Motor neuron (in vitro differentiated cells): ENCODE measurements around the gene PSMD12. TPM values are rescaled to one million over a fixed set of nuclear protein-coding genes. Genes with fewer than 3 reads are reported as not detected.

Source experiments
- ATAC-seq, 8 experiments: fragments of 200-7000 bp; cut with Tn5 transposase; replicated peaks in 6 of 8; 2 replicates each; pipeline ENCODE4 v1.8.0; 2021; ENCODE audit warnings: mild to moderate bottlenecking in 8 of 8, moderate library complexity in 8 of 8
- H3K27ac ChIP-seq, 2 donors: fragments of 250-450 bp; sonication (Bioruptor Pico); 2 replicates each; pipeline ENCODE4 v1.9.0; 2021; ENCODE audit warnings: antibody characterized with exemption in 2 of 2, mild to moderate bottlenecking in 2 of 2, moderate library complexity in 1 of 2
- H3K4me1 ChIP-seq, 2 donors: fragments of 250-450 bp; sonication (Bioruptor Pico); replicated peaks in 1 of 2; 2 replicates each; pipeline ENCODE4 v1.6.1; 2021; ENCODE audit warnings: antibody characterized with exemption in 2 of 2, mild to moderate bottlenecking in 2 of 2, moderate library complexity in 1 of 2
- H3K4me3 ChIP-seq, 5 donors: fragments of 250-450 bp; sonication (Bioruptor Pico); 2 replicates each; pipeline ENCODE4 v1.9.0; 2021; ENCODE audit warnings: antibody characterized with exemption in 5 of 5, mild to moderate bottlenecking in 5 of 5, moderate library complexity in 4 of 5
- WGBS, 10 experiments: fragments of 450-650 bp; shearing (Covaris generic); methylation state at CpG; one replicate each; pipeline ENCODE4 v1.0.0; 2022; 5-methylcytosine and 5-hydroxymethylcytosine counted together
- in situ Hi-C, 9 experiments: fragments of 400-800 bp; cut with MboI; loops; one replicate each; pipeline ENCODE4 v1.15.0; 2021; ENCODE audit warnings: low sequenced_read_pairs in 9 of 9, low pct_unique_long_range_greater_than_20kb in 2 of 9; ENCODE audit not compliant: unreplicated experiment in 9 of 9
- total RNA-seq, 8 experiments: library from RNA; unstranded; fragments of 300-600 nt; gene quantifications; 2 replicates each; pipeline versions ENCODE4 v1.2.3 to v1.2.4, GENCODE V29; 2022

Gene PSMD12
- total RNA-seq, 8 experiments from 2014 or later: 25.7 to 59.5 (median 39.6) TPM

GRCh38 chr17:67381929-67382257 is 15.5 kb upstream of the PSMD12 start:
- ATAC-seq: no peak
- WGBS, 10 experiments: 63 to 100% (median 86%) methylated on average over 1 of the region's 1 CpG; no CpG with 5 or more reads in 1 of the 10 experiments
- in situ Hi-C loops: loop anchor here in 5 of 9 experiments (10.0 to 25.0 kb wide), 5 partner anchors 93 to 305 kb away; no protein-coding TSS in a partner anchor

GRCh38 chr17:67379251-67379630 is 12.9 kb upstream of the PSMD12 start:
- Histone ChIP-seq H3K4me1 (peaks cover 2 to 7% of the 10 kb centered on the region in 2 donors), H3K27ac (peak overlapping the region in 1 of 2 donors; percentile 15), H3K4me3 (peak overlapping the region; percentile 59 to 90 (median 67))
- ATAC-seq: no peak
- in situ Hi-C loops: loop anchor here (10.0 to 25.0 kb wide), 5 partner anchors 108 to 336 kb away; partner anchors contain the start of gene NOL11 (in 1 of the 9)
- WGBS, 10 experiments: 20 to 88% (median 58%) methylated on average over 1 to 7 of the region's 8 CpGs; no CpG with 5 or more reads in 3 of the 10 experiments

More at GRCh38 chr17:67381929-67382257, 15.5 kb upstream of the PSMD12 start:
- Histone ChIP-seq H3K4me3 (no peak overlapping the region), H3K4me1 (peaks cover 2 to 5% of the 10 kb centered on the region in 2 donors), H3K27ac (no peak overlapping the region)

- peak overlapping the region; percentile 59 to 90 (median 67) for H3K4me3 ChIP-seq
- H3K4me1 ChIP-seq: peaks cover 2 to 7% of the 10 kb centered on the region in 2 donors
- 0 to 20% (median 5%) methylated on average over 1 to 5 of the region's 72 CpGs; no CpG with 5 or more reads in 1 of the 10 experiments for WGBS, 10 experiments
- in situ Hi-C loops: loop anchor here (10.0 to 25.0 kb wide), 5 partner anchors 109 to 336 kb away; partner anchors contain the start of gene NOL11 (in 1 of the 9)
- ATAC-seq: peak; percentile 35 to 69 (median 58)
- peak overlapping the region in 1 of 2 donors; percentile 77 for H3K27ac ChIP-seq
These were observed 12.3 kb upstream of the PSMD12 start for GRCh38 chr17:67378454-67379250.

GRCh38 chr17:67377488-67378453 is 11.4 kb upstream of the PSMD12 start:
- H3K4me1 ChIP-seq: peaks cover 2 to 7% of the 10 kb centered on the region in 2 donors
- WGBS, 10 experiments: 0 to 2% (median 0%) methylated on average over 1 to 8 of the region's 100 CpGs; no CpG with 5 or more reads in 3 of the 10 experiments
- in situ Hi-C loops: loop anchor here (10.0 to 25.0 kb wide), 5 partner anchors 110 to 337 kb away; partner anchors contain the start of gene NOL11 (in 1 of the 9)
- peak overlapping the region; percentile 71 to 77 for H3K27ac ChIP-seq
- peak; percentile 5 to 42 (median 22) for ATAC-seq
- peak overlapping the region; percentile 59 to 90 (median 67) for H3K4me3 ChIP-seq

GRCh38 chr17:67376737-67377487 is 10.5 kb upstream of the PSMD12 start, which contains the start of gene PITPNC1:
Gene PITPNC1 (plus strand): TSS chr17:67377281.
- H3K4me1 ChIP-seq: peaks cover 2 to 7% of the 10 kb centered on the region in 2 donors
- in situ Hi-C loops: loop anchor here (10.0 to 25.0 kb wide), 5 partner anchors 110 to 338 kb away; partner anchors contain the start of gene NOL11 (in 1 of the 9)
- ATAC-seq: peak; percentile 64 to 83 (median 80)
- peak within 1 kb of the TSS; percentile 59 to 90 (median 67) for H3K4me3 ChIP-seq
- WGBS, 10 experiments: 0 to 21% (median 4%) methylated on average over 3 to 18 of the region's 56 CpGs; no CpG with 5 or more reads in 3 of the 10 experiments
- peak within 1 kb of the TSS; percentile 71 to 77 for H3K27ac ChIP-seq

- peak overlapping the region; percentile 59 to 90 (median 67) for H3K4me3 ChIP-seq
- no peak for ATAC-seq
- in situ Hi-C loops: loop anchor here (10.0 to 25.0 kb wide), 5 partner anchors 111 to 338 kb away; partner anchors contain the start of gene NOL11 (in 1 of the 9)
- H3K27ac ChIP-seq: no peak overlapping the region
- H3K4me1 ChIP-seq: peaks cover 2 to 7% of the 10 kb centered on the region in 2 donors
- WGBS, 10 experiments: 6 to 55% (median 24%) methylated on average over 3 to 6 of the region's 6 CpGs; no CpG with 5 or more reads in 1 of the 10 experiments
These were observed 10.0 kb upstream of the PSMD12 start for GRCh38 chr17:67376415-67376736.

- Histone ChIP-seq H3K27ac (no peak overlapping the region), H3K4me1 (peaks cover 2 to 7% of the 10 kb centered on the region in 2 donors), H3K4me3 (no peak overlapping the region)
- WGBS, 10 experiments: 23 to 100% (median 54%) methylated on average over 3 to 6 of the region's 6 CpGs; no CpG with 5 or more reads in 4 of the 10 experiments
- ATAC-seq: no peak
- in situ Hi-C loops: loop anchor here (10.0 to 25.0 kb wide), 5 partner anchors 112 to 339 kb away; partner anchors contain the start of gene NOL11 (in 1 of the 9)
These were observed 9.3 kb upstream of the PSMD12 start for GRCh38 chr17:67375716-67376115.

- Histone ChIP-seq H3K4me3 (no peak overlapping the region), H3K27ac (no peak overlapping the region), H3K4me1 (peaks cover 2 to 7% of the 10 kb centered on the region in 2 donors)
- WGBS, 10 experiments: 82 to 100% (median 100%) methylated on average over 1 to 3 of the region's 5 CpGs; no CpG with 5 or more reads in 7 of the 10 experiments
- ATAC-seq: no peak
- in situ Hi-C loops: loop anchor here (10.0 to 25.0 kb wide), 5 partner anchors 112 to 340 kb away; partner anchors contain the start of gene NOL11 (in 1 of the 9)
These were observed 8.7 kb upstream of the PSMD12 start for GRCh38 chr17:67375054-67375427.

GRCh38 chr17:67374329-67375053 is 8.1 kb upstream of the PSMD12 start:
- 0 to 72% (median 26%) methylated on average over 2 to 8 of the region's 12 CpGs for WGBS, 10 experiments
- Histone ChIP-seq H3K4me1 (peaks cover 2 to 7% of the 10 kb centered on the region in 2 donors), H3K27ac (no peak overlapping the region), H3K4me3 (no peak overlapping the region)
- in situ Hi-C loops: loop anchor here (10.0 to 25.0 kb wide), 5 partner anchors 113 to 340 kb away; partner anchors contain the start of gene NOL11 (in 1 of the 9)
- ATAC-seq: peak in 6 of 8 experiments; percentile 11 to 49 (median 20)

GRCh38 chr17:67372751-67373150 is 6.4 kb upstream of the PSMD12 start:
- Histone ChIP-seq H3K27ac (no peak overlapping the region), H3K4me1 (peaks cover 2 to 4% of the 10 kb centered on the region in 2 donors), H3K4me3 (no peak overlapping the region)
- peak in 1 of 8 experiments; percentile 1 for ATAC-seq
- WGBS, 10 experiments: 80 to 100% (median 100%) methylated on average over 1 of the region's 1 CpG; no CpG with 5 or more reads in 6 of the 10 experiments
- in situ Hi-C loops: loop anchor here in 5 of 9 experiments (10.0 kb wide), 2 partner anchors 312 to 342 kb away; partner anchors contain the start of gene NOL11 (in 1 of the 5)

- no peak overlapping the region for H3K27ac ChIP-seq
- in situ Hi-C loops: loop anchor here in 5 of 9 experiments (10.0 kb wide), 2 partner anchors 315 to 345 kb away; partner anchors contain the start of gene NOL11 (in 1 of the 5)
- no peak overlapping the region for H3K4me3 ChIP-seq
- ATAC-seq: no peak
- peaks cover 6 to 9% of the 10 kb centered on the region in 2 donors for H3K4me1 ChIP-seq
These were observed 3.3 kb upstream of the PSMD12 start for GRCh38 chr17:67369676-67370075.
